ENCODE measurements around the gene HSP90AB1. TPM values are rescaled to one million over a fixed set of nuclear protein-coding genes. Genes with fewer than 3 reads are reported as not detected.

The HSP90AB1 gene
- total and polyA plus RNA-seq, 2 donors = 252 to 772 TPM

DNA sequence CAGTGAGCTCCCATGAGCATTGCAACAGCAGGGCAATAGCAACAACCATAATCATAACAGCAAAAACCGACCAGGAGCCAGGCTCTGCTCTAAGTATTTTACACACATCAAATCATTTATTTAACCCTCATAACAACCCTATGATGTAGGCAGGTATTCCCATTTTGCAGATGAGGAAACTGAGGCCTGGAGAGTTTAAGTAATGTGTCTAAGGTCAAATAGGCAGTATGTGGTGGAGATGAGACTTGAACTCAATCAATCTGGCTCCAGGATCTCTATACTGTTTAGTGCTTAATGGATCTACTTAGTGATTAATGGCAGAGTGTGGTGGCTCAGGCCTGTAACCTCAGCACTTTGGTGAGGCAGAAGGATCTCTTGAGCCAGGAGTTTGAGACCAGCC is 26.7 kb downstream of the HSP90AB1 start:
- Histone ChIP-seq H3K27ac (ENCODE audit: low read depth in 1 of 2, low read length in 1 of 2) (no peak overlapping the region), H3K27me3 (ENCODE audit: control insufficient read depth in 2 of 2, insufficient read depth in 1 of 2, low read length in 1 of 2) (peaks cover 70 to 98% of the 10 kb centered on the region in 2 donors), H3K4me3 (ENCODE audit: low read length in 2 of 2) (no peak overlapping the region), H3K36me3 (ENCODE audit: control insufficient read depth in 2 of 2, insufficient read depth in 2 of 2, low read length in 1 of 2) (no peaks in the 10 kb centered on the region), H3K4me1 (ENCODE audit: control insufficient read depth in 2 of 2, insufficient read depth in 2 of 2, low read length in 2 of 2) (peaks cover 5 to 8% of the 10 kb centered on the region in 2 donors), H3K9me3 (ENCODE audit: control insufficient read depth in 2 of 2, insufficient read depth in 1 of 2, low read length in 1 of 2) (peaks cover 2 to 11% of the 10 kb centered on the region in 2 donors)
- no peak for DNase-seq (ENCODE audit: low read depth in 6 of 9, low spot score in 9 of 9)
- WGBS = 89% methylated on average over 1 of the region's 1 CpG

DNA sequence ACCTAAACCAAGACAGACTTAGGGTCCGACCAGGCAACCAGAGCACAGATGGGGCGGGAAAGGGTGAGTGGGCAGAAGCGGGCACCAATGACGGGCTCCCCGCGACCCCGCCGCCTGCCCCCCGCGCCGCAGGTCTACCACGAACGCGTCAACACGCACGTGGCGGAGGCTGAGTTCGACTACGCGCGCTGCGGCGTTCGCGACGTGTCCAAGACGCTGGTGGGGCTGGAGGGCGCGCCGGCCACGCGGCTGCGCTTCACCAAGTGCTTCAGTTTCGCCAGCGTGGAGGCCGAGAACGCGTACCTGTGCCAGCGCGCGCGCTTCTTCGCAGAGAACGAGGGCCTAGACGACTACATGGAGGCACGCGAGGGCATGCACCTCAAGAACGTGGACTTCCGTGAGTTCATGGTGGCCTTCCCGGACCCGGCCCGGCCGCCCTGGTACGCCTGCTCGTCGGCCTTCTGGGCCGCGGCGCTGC is 28.4 kb downstream of the HSP90AB1 start:
- peaks cover 2 to 11% of the 10 kb centered on the region in 2 donors for H3K9me3 ChIP-seq (ENCODE audit: control insufficient read depth in 2 of 2, insufficient read depth in 1 of 2, low read length in 1 of 2)
- no peak overlapping the region for H3K27ac ChIP-seq (ENCODE audit: low read depth in 1 of 2, low read length in 1 of 2)
- peaks cover 5 to 8% of the 10 kb centered on the region in 2 donors for H3K4me1 ChIP-seq (ENCODE audit: control insufficient read depth in 2 of 2, insufficient read depth in 2 of 2, low read length in 2 of 2)
- H3K36me3 ChIP-seq (ENCODE audit: control insufficient read depth in 2 of 2, insufficient read depth in 2 of 2, low read length in 1 of 2) = no peaks in the 10 kb centered on the region
- peaks cover 53 to 98% of the 10 kb centered on the region in 2 donors for H3K27me3 ChIP-seq (ENCODE audit: control insufficient read depth in 2 of 2, insufficient read depth in 1 of 2, low read length in 1 of 2)
- no peak for DNase-seq (ENCODE audit: low read depth in 6 of 9, low spot score in 9 of 9)
- no peak overlapping the region for H3K4me3 ChIP-seq (ENCODE audit: low read length in 2 of 2)
- WGBS = 86% methylated on average over 59 of the region's 59 CpGs

DNA sequence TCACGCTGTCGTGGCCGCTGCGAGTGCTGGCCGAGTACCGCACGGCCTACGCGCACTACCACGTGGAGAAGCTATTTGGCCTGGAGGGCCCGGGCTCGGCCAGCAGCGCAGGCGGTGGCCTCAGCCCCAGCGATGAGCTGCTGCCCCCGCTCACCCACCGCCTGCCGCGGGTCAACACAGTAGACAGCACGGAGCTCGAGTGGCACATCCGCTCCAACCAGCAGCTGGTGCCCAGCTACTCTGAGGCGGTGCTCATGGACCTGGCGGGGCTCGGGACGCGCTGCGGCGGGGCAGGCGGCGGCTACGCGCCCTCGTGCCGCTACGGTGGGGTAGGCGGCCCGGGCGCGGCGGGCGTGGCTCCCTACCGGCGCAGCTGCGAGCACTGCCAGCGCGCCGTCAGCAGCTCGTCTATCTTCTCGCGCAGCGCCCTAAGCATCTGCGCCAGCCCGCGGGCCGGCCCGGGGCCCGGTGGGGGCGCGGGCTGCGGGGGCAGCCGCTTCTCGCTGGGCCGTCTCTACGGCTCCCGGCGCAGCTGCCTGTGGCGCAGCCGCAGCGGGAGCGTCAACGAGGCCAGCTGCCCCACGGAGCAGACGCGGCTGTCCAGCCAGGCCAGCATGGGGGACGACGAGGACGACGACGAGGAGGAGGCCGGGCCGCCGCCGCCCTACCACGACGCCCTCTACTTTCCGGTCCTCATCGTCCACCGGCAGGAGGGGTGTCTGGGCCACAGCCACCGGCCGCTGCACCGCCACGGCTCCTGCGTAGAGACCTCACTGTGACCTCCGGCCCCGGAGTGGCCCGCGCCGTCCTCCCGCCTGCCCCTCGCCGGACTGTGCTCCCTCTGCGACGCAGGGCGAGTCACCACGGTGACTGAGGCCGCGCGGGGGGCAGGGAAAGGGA is 29.1 kb downstream of the HSP90AB1 start:
- WGBS = 17% methylated on average over 109 of the region's 109 CpGs
- Histone ChIP-seq H3K4me1 (ENCODE audit: control insufficient read depth in 2 of 2, insufficient read depth in 2 of 2, low read length in 2 of 2) (peaks cover 5 to 8% of the 10 kb centered on the region in 2 donors), H3K27ac (ENCODE audit: low read depth in 1 of 2, low read length in 1 of 2) (no peak overlapping the region), H3K27me3 (ENCODE audit: control insufficient read depth in 2 of 2, insufficient read depth in 1 of 2, low read length in 1 of 2) (peaks cover 46 to 99% of the 10 kb centered on the region in 2 donors), H3K36me3 (ENCODE audit: control insufficient read depth in 2 of 2, insufficient read depth in 2 of 2, low read length in 1 of 2) (no peaks in the 10 kb centered on the region), H3K4me3 (ENCODE audit: low read length in 2 of 2) (peak overlapping the region in 1 of 2 donors; percentile 13), H3K9me3 (ENCODE audit: control insufficient read depth in 2 of 2, insufficient read depth in 1 of 2, low read length in 1 of 2) (peaks cover 2 to 11% of the 10 kb centered on the region in 2 donors)
- peak in 1 of 9 donors; percentile 42 for DNase-seq (ENCODE audit: low read depth in 6 of 9, low spot score in 9 of 9)

DNA sequence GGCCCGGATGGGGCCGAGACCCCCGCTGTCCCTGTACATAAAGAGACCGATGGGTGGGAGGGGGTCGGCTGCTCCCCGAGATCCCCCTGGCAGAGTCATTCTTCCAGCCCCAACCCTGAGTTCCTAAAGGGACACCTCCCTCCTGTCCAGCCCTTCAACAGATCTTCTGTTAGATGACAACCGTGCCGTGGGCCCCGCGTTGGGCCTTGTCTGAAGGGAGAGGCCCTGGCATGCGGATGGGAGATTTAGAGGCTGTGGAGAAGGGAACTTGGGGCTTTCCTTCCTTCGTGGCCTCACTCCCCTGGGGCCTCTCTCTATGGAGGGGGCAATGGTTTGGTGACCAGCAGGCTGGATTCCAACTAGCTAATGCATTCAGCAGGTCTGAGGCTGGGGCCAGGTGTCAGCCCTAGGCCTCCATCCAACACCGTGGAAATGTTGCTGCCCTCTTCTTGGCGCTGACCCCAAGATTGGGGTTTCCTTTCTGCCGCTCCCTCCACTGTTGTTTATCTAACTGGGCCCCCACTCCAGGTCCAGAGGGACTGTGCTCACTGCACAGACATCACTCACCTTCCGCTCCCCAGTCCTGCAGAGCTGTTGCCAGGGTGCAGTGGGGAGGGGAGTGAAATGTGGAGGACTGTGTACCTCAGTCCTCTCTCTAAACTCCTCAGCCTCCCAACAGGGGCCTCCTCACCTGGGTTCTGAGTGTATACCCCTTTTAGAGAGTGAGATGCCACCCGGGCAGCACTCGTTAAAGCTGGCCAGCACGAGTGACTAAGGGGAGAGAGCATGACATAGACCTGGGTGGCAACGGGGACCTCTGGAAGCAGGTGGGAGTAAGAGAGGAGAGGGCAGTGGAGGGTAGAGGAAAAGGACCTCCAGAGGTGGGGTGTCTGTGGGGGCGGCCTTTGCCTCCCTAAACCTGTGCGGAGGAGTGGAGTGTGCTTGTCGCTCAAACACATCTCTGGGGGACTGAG is 30.1 kb downstream of the HSP90AB1 start:
- Histone ChIP-seq H3K9me3 (ENCODE audit: control insufficient read depth in 2 of 2, insufficient read depth in 1 of 2, low read length in 1 of 2) (peaks cover 2 to 7% of the 10 kb centered on the region in 2 donors), H3K27me3 (ENCODE audit: control insufficient read depth in 2 of 2, insufficient read depth in 1 of 2, low read length in 1 of 2) (peaks cover 36 to 94% of the 10 kb centered on the region in 2 donors), H3K4me1 (ENCODE audit: control insufficient read depth in 2 of 2, insufficient read depth in 2 of 2, low read length in 2 of 2) (peaks cover 4 to 5% of the 10 kb centered on the region in 2 donors), H3K36me3 (ENCODE audit: control insufficient read depth in 2 of 2, insufficient read depth in 2 of 2, low read length in 1 of 2) (no peaks in the 10 kb centered on the region), H3K27ac (ENCODE audit: low read depth in 1 of 2, low read length in 1 of 2) (no peak overlapping the region), H3K4me3 (ENCODE audit: low read length in 2 of 2) (no peak overlapping the region)
- 84% methylated on average over 23 of the region's 23 CpGs for WGBS
- no peak for DNase-seq (ENCODE audit: low read depth in 6 of 9, low spot score in 9 of 9)

DNA sequence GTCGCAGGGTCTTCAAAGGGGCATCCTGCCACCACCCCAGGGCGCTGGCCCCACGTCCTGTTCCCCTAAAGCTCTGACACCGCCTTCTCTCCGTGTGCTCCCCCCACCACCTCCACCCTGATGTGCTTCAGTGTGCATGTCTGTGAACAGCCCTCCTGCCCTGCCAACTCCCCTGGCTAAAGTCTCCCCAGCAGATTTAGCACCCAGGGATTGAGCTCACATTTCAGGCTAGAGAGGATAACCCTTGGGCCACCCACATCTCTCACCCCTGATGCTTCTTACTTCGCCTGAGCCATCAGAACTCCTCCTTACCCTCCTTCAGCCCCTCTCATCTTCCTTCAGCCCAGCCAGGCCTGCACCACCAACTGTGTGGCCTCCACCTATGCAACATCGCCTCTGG is 30.9 kb downstream of the HSP90AB1 start:
- no peak overlapping the region for H3K27ac ChIP-seq (ENCODE audit: low read depth in 1 of 2, low read length in 1 of 2)
- H3K9me3 ChIP-seq (ENCODE audit: control insufficient read depth in 2 of 2, insufficient read depth in 1 of 2, low read length in 1 of 2) = peaks cover 2 to 7% of the 10 kb centered on the region in 2 donors
- H3K4me3 ChIP-seq (ENCODE audit: low read length in 2 of 2) = no peak overlapping the region
- H3K36me3 ChIP-seq (ENCODE audit: control insufficient read depth in 2 of 2, insufficient read depth in 2 of 2, low read length in 1 of 2) = no peaks in the 10 kb centered on the region
- WGBS = 89% methylated on average over 7 of the region's 7 CpGs
- H3K4me1 ChIP-seq (ENCODE audit: control insufficient read depth in 2 of 2, insufficient read depth in 2 of 2, low read length in 2 of 2) = peaks cover 4 to 5% of the 10 kb centered on the region in 2 donors
- no peak for DNase-seq (ENCODE audit: low read depth in 6 of 9, low spot score in 9 of 9)
- H3K27me3 ChIP-seq (ENCODE audit: control insufficient read depth in 2 of 2, insufficient read depth in 1 of 2, low read length in 1 of 2) = peaks cover 30 to 91% of the 10 kb centered on the region in 2 donors

DNA sequence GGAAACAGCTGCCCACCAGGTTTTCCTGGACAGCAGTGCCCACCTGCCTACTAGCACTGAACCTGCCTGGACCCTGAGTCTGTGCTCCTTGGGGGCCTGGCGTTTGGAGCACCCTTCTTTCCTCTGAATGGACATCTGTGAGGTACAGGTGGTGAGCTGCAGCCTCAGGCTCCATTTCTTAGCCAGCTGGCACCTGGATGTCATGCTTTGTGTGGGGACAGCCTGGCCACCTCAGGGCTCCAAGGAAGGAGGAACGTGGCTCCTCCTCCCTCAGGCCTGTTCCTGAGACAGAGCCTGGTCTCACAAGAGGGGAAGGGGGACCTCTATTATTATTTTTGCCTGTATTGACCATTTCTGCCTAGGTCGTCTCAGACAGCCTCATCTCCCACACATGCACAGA is 31.4 kb downstream of the HSP90AB1 start:
- H3K4me3 ChIP-seq (ENCODE audit: low read length in 2 of 2) = no peak overlapping the region
- DNase-seq (ENCODE audit: low read depth in 6 of 9, low spot score in 9 of 9) = no peak
- no peak overlapping the region for H3K27ac ChIP-seq (ENCODE audit: low read depth in 1 of 2, low read length in 1 of 2)
- no peaks in the 10 kb centered on the region for H3K36me3 ChIP-seq (ENCODE audit: control insufficient read depth in 2 of 2, insufficient read depth in 2 of 2, low read length in 1 of 2)
- peaks cover 25 to 89% of the 10 kb centered on the region in 2 donors for H3K27me3 ChIP-seq (ENCODE audit: control insufficient read depth in 2 of 2, insufficient read depth in 1 of 2, low read length in 1 of 2)
- 88% methylated on average over 3 of the region's 3 CpGs for WGBS
- H3K4me1 ChIP-seq (ENCODE audit: control insufficient read depth in 2 of 2, insufficient read depth in 2 of 2, low read length in 2 of 2) = peaks cover 4 to 5% of the 10 kb centered on the region in 2 donors
- peaks cover 2 to 7% of the 10 kb centered on the region in 2 donors for H3K9me3 ChIP-seq (ENCODE audit: control insufficient read depth in 2 of 2, insufficient read depth in 1 of 2, low read length in 1 of 2)

DNA sequence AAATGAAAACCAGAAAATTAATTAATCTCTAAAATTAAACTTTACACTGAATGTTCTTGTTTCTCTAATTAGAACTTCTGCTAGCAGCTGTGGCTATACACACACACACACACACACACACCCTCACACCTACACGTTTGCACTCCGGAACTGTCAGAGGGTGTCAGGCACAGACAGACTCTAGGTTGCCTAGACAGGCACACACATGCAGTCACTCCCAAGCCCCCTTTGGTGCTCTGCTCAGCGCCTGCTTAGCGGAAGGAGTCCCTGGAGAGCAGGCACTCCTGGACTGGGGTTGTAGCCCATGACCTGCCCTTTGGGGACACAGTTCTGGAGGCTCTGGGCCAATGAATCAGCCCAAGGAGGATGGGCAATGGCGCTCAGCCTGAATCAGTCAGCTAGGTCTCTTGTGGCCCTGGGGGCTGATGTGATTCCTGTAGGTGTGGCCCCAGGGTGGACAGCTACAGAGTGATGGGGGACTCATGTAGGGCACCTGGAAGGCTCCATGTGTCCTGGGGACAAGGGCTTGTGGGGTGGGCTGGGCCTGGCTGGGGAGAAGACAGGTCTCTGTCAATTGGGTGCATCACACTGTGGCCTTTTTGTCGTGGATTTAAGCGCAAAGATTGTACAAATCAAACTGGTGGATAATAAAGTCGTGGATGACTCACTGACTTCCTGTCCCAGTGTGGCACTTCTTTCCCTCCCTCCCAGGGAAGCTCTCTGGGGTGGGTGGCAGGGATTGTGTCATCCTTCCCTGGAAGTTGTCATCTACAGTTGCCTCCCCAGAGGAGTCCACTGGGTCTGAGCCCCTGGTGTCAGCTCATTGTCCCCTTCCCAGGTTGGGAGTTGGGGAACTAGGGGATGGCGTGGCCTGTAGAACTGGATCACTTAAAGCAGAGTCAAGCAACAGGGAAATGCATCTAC is 32.1 kb downstream of the HSP90AB1 start:
- Histone ChIP-seq H3K36me3 (ENCODE audit: control insufficient read depth in 2 of 2, insufficient read depth in 2 of 2, low read length in 1 of 2) (no peaks in the 10 kb centered on the region), H3K4me3 (ENCODE audit: low read length in 2 of 2) (no peak overlapping the region), H3K4me1 (ENCODE audit: control insufficient read depth in 2 of 2, insufficient read depth in 2 of 2, low read length in 2 of 2) (peaks cover 4 to 5% of the 10 kb centered on the region in 2 donors), H3K9me3 (ENCODE audit: control insufficient read depth in 2 of 2, insufficient read depth in 1 of 2, low read length in 1 of 2) (peaks cover 2 to 7% of the 10 kb centered on the region in 2 donors), H3K27me3 (ENCODE audit: control insufficient read depth in 2 of 2, insufficient read depth in 1 of 2, low read length in 1 of 2) (peaks cover 21 to 87% of the 10 kb centered on the region in 2 donors), H3K27ac (ENCODE audit: low read depth in 1 of 2, low read length in 1 of 2) (no peak overlapping the region)
- WGBS = 82% methylated on average over 9 of the region's 9 CpGs
- no peak for DNase-seq (ENCODE audit: low read depth in 6 of 9, low spot score in 9 of 9)

DNA sequence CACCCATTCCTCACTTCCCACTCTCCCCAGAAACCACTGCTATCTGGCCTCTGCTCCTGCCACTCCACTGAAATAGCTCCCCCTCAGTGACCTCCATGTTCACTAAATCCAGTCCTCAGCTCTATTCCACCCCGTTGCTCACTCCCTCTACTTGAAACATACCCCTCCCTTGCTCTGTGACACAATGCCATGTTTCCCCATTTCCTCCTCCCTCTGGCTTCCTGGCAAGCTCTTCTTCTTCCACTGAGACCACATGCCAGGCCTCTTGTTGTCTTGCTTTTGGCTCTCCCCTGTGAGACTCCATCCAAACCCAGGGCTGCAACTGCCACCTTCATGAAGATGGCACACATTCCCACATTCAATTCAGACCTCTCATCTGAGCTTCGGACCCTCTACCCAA is 37.2 kb downstream of the HSP90AB1 start:
- 60% methylated on average over 2 of the region's 2 CpGs for WGBS
- H3K4me1 ChIP-seq (ENCODE audit: control insufficient read depth in 2 of 2, insufficient read depth in 2 of 2, low read length in 2 of 2) = no peaks in the 10 kb centered on the region
- no peak overlapping the region for H3K27ac ChIP-seq (ENCODE audit: low read depth in 1 of 2, low read length in 1 of 2)
- no peaks in the 10 kb centered on the region for H3K36me3 ChIP-seq (ENCODE audit: control insufficient read depth in 2 of 2, insufficient read depth in 2 of 2, low read length in 1 of 2)
- no peak overlapping the region for H3K4me3 ChIP-seq (ENCODE audit: low read length in 2 of 2)
- no peaks in the 10 kb centered on the region for H3K9me3 ChIP-seq (ENCODE audit: control insufficient read depth in 2 of 2, insufficient read depth in 1 of 2, low read length in 1 of 2)
- peaks cover 0 to 62% of the 10 kb centered on the region in 2 donors for H3K27me3 ChIP-seq (ENCODE audit: control insufficient read depth in 2 of 2, insufficient read depth in 1 of 2, low read length in 1 of 2)
- no peak for DNase-seq (ENCODE audit: low read depth in 6 of 9, low spot score in 9 of 9)
